ENCODE measurements around the gene CYP27B1.

CYP27B1 gene

GRCh38 chr12:57765003-57765697 is 1.7 kb downstream of the CYP27B1 start:
- DNase-seq = no peak

GRCh38 chr12:57764662-57765002 is 2.2 kb downstream of the CYP27B1 start:
- no peak for DNase-seq

GRCh38 chr12:57763881-57764661 is 2.8 kb downstream of the CYP27B1 start:
- no peak for DNase-seq

GRCh38 chr12:57762463-57762862 is 4.4 kb downstream of the CYP27B1 start:
- no peak for DNase-seq

- DNase-seq = no peak
Measured at GRCh38 chr12:57761391-57761998, 5.4 kb downstream of the CYP27B1 start.

- DNase-seq = no peak
Measured at GRCh38 chr12:57760347-57760982, 6.4 kb downstream of the CYP27B1 start.

- DNase-seq = no peak
Measured at GRCh38 chr12:57759360-57759980, 7.4 kb downstream of the CYP27B1 start.

- no peak for DNase-seq
Measured at GRCh38 chr12:57758552-57759359, 8.1 kb downstream of the CYP27B1 start.

GRCh38 chr12:57757771-57758170 is 9.1 kb downstream of the CYP27B1 start:
- no peak for DNase-seq

GRCh38 chr12:57756406-57757341 is 10.2 kb downstream of the CYP27B1 start:
- DNase-seq = no peak

GRCh38 chr12:57755454-57756372 is 11.2 kb downstream of the CYP27B1 start:
- DNase-seq = no peak

- no peak for DNase-seq
Measured at GRCh38 chr12:57755194-57755453, 11.8 kb downstream of the CYP27B1 start.

GRCh38 chr12:57754411-57755193 is 12.3 kb downstream of the CYP27B1 start, which contains the start of gene MARCHF9:
Gene MARCHF9, plus strand, starts transcription at chr12:57755103. Its CDS starts 426 bp downstream, at chr12:57755529.
- peak; percentile 66 for DNase-seq

- no peak for DNase-seq
Measured at GRCh38 chr12:57753756-57754337, 13.0 kb downstream of the CYP27B1 start.

GRCh38 chr12:57752668-57753000 is 14.2 kb downstream of the CYP27B1 start:
- no peak for DNase-seq

GRCh38 chr12:57751788-57752667 is 14.8 kb downstream of the CYP27B1 start, which contains the start of gene CDK4:
Gene CDK4, minus strand, starts transcription at chr12:57752310. Its CDS starts 593 bp downstream, at chr12:57751717.
- peak; percentile 93 for DNase-seq

GRCh38 chr12:57751432-57751787 is 15.5 kb downstream of the CYP27B1 start:
- DNase-seq = no peak
